Measurements from ENCODE around the gene KCNIP1. TPM values are rescaled to one million over a fixed set of nuclear protein-coding genes. Genes with fewer than 3 reads are reported as not detected.

KCNIP1 gene
- polyA plus RNA-seq, 2 of the 4 experiments (the other 2 are of a cell fraction), result not detected

GRCh38 chr5:170510559-170510958, 6.7 kb downstream of the KCNIP1 start (continued):
- no peak for TF ChIP-seq ATOH8 (CRISPR knock-in tag; IDR thresholded peaks at IDR 0.05; ENCODE audit: low read depth)

GRCh38 chr5:170511551-170512258, 7.9 kb downstream of the KCNIP1 start:
- Histone ChIP-seq H3K9me3 (no peaks in the 10 kb centered on the region), H3K27ac (no peak overlapping the region), H3K4me3 (no peak overlapping the region), H3K4me1 (peaks cover 4% of the 10 kb centered on the region; the same call in 1 of the 3 replicates), H3K4me2 (no peak overlapping the region)
- 72% methylated on average over 8 of the region's 8 CpGs for WGBS (ENCODE audit: missing lambda C conversion rate)
- ChIA-PET CTCF (interaction anchor here (0.7 to 2.1 kb wide), 4 partner anchors 36 to 127 kb away, joined by 3 to 5 read pairs (median 4); no protein-coding TSS in a partner anchor), POLR2A (no interaction called here)
- DNase-seq (ENCODE audit: low read depth in 1 of 2, low spot score in 1 of 2) (no peak), ATAC-seq (no peak), FAIRE-seq (no peak)
- no peak for TF ChIP-seq USF2 (IDR thresholded peaks at IDR 0.05)
- no peak for TF ChIP-seq MAZ (IDR thresholded peaks at IDR 0.05; ENCODE audit: borderline replicate concordance, low read depth, low read length)
- TF ChIP-seq ZSCAN20 (CRISPR knock-in tag; IDR thresholded peaks at IDR 0.05), result no peak
- no peak for TF ChIP-seq MAX (IDR thresholded peaks at IDR 0.05)
- no peak for TF ChIP-seq EHF (CRISPR knock-in tag; IDR thresholded peaks at IDR 0.05)
- TF ChIP-seq NR3C1 (IDR thresholded peaks at IDR 0.05), result no peak
- TF ChIP-seq CEBPB (IDR thresholded peaks at IDR 0.05), result no peak
- no peak for TF ChIP-seq RFX5 (IDR thresholded peaks at IDR 0.05)
- TF ChIP-seq RNF2 (IDR thresholded peaks at IDR 0.05; ENCODE audit: borderline replicate concordance, low read depth), result no peak
- TF ChIP-seq PHF8 (IDR thresholded peaks at IDR 0.05; ENCODE audit: borderline replicate concordance, low read depth), result no peak
- TF ChIP-seq CHD2 (IDR thresholded peaks at IDR 0.05; ENCODE audit: low read length, partially characterized antibody), result no peak
- no peak for TF ChIP-seq HOXB13 (CRISPR knock-in tag; IDR thresholded peaks at IDR 0.05; ENCODE audit: low read depth)

- no peak overlapping the region for H3K4me2 ChIP-seq
- H3K27ac ChIP-seq, result no peak overlapping the region
- H3K9me3 ChIP-seq, result no peaks in the 10 kb centered on the region
- H3K4me1 ChIP-seq, result no peaks in the 10 kb centered on the region
- ATAC-seq (no peak), FAIRE-seq (no peak), DNase-seq (ENCODE audit: low read depth in 1 of 2, low spot score in 1 of 2) (no peak)
- POLR2A ChIA-PET, result no interaction called here
- no peak overlapping the region for H3K4me3 ChIP-seq
- CTCF ChIA-PET, result interaction anchor here (0.8 kb wide), 1 partner anchor 11 kb away, joined by 3 read pairs; no protein-coding TSS in a partner anchor
- WGBS (ENCODE audit: missing lambda C conversion rate), result 41% methylated on average over 5 of the region's 5 CpGs
- TF ChIP-seq EHF (CRISPR knock-in tag; IDR thresholded peaks at IDR 0.05), result no peak
- no peak for TF ChIP-seq FOXS1 (CRISPR knock-in tag; IDR thresholded peaks at IDR 0.05)
- no peak for TF ChIP-seq RFX5 (IDR thresholded peaks at IDR 0.05)
- no peak for TF ChIP-seq MYC (IDR thresholded peaks at IDR 0.05; ENCODE audit: borderline replicate concordance, low read length)
- TF ChIP-seq ATOH8 (CRISPR knock-in tag; IDR thresholded peaks at IDR 0.05; ENCODE audit: low read depth), result no peak
- TF ChIP-seq RCOR1 (IDR thresholded peaks at IDR 0.05; ENCODE audit: low read depth, low read length), result no peak
- no peak for TF ChIP-seq JUN (IDR thresholded peaks at IDR 0.05)
- TF ChIP-seq POLR2AphosphoS2 (conservative IDR thresholded peaks at IDR 0.05; ENCODE audit: low read length), result no peak
- TF ChIP-seq RAD21 (conservative IDR thresholded peaks at IDR 0.05 in 1 of 2, IDR thresholded peaks at IDR 0.05 in 1 of 2), result no peak
- TF ChIP-seq CTCF (IDR thresholded peaks at IDR 0.05), result no peak
- no peak for TF ChIP-seq SREBF2 (IDR thresholded peaks at IDR 0.05)
- no peak for TF ChIP-seq BCL3 (IDR thresholded peaks at IDR 0.05)
- no peak for TF ChIP-seq NPAS2 (CRISPR knock-in tag; IDR thresholded peaks at IDR 0.05; ENCODE audit: borderline replicate concordance)
- TF ChIP-seq HEYL (CRISPR knock-in tag; IDR thresholded peaks at IDR 0.05), result no peak
- TF ChIP-seq HOXA7 (CRISPR knock-in tag; IDR thresholded peaks at IDR 0.05), result no peak
- TF ChIP-seq CHD2 (IDR thresholded peaks at IDR 0.05; ENCODE audit: low read length, partially characterized antibody), result no peak
- no peak for TF ChIP-seq FOSB (CRISPR knock-in tag; IDR thresholded peaks at IDR 0.05)
- TF ChIP-seq ZSCAN20 (CRISPR knock-in tag; IDR thresholded peaks at IDR 0.05), result no peak
Observed at GRCh38 chr5:170513856-170514525, 10.2 kb downstream of the KCNIP1 start.
